ENCODE results near the gene SMAD9.
A peak's percentile ranks its signal among the peaks of the same experiment; 100 is the strongest.

The SMAD9 gene

DNA sequence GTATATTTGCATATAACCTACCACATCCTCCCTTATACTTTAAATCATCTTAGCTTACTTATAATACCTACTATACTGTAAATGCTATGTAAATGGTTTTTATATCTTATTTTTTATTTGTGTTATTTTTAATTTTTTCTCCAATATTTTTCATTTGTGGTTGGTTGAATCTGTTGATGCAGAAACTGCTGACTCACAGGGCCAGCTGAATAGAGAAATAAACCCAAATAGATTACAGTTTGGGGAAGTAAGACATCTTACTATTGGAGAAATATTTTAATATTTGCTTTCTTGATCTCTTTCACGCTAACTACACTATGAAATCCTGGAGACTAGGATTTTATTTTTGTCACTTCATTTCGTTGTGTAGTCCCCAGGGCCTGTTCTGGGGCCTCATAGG, 7.1 kb downstream of the SMAD9 start:
- DNase-seq: no peak

DNA sequence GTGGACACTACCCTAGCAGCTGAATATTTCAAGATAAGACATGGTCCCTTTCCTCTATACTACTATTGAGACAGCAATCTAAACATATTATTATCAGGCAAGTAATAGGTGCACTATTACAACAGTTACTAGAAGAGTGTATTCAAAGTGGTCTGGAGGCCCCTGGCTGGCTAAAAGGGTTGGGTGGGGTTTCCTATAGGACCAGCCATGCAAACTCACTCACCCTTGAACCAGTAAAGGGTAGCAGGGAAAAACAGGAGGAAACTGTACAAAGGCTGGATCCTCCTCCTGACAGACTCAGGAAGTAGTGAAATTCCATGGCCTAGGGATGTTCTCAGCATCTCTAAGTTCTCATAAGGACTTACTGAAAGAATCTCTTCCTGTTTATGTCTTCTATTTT, 7.7 kb downstream of the SMAD9 start:
- no peak for DNase-seq

DNA sequence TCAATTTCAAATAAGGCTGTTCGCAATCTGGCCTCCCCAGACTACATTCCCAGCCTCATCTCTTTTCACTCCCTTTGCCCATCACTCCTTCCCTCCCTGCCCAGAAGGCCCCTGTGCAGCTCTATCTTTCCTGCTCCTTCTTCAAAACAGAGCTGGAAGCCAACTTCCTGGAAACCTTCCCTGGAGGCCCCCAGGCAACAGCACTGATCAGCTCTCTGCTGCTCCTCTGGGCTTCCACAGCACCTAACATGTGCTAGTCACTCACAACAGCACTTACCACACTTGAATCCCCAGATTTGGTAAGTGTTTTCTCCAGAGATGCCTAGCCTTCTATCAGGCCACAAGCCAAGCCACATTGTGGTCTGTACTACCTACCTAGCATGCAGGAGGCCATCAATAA, 9.5 kb downstream of the SMAD9 start:
- DNase-seq: no peak

DNA sequence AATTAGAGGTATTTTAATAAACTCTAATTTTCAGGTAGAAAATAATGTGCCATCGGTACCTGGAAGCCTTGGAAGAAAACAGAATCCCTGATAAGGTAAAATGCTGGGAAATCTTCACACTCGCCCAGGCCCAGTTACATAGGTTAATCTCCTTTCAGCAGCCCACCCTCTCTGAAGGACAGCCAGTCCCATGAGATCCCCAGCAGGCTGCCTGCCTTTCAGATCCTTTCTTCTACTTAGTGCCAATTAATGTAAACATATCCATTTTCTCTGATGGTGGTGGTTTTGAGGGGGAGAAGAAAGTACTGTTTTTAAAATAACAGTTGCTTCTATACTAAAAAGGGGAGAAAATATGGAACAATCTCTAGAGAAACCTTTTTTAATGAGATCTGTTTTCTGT, 12.2 kb downstream of the SMAD9 start:
- no peak for DNase-seq

DNA sequence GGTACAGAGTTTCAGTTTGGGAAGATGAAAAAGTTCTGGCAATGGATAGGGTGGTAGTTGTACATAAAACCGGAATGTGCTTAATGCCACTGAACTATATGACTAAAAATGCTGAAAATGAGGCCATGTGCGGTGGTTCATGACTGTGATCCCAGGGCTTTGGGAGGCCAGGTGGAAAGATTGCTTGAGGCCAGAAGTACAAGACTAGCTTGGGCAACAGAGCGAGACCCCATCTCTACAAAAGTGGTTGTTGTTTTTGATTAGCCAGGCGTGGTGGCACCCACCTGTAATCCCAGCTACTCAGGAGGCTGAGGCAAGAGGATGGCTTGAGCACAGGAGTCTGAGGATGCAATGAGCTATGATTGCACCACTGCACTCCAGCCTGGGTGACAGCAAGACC, 12.8 kb downstream of the SMAD9 start:
- DNase-seq: no peak

DNA sequence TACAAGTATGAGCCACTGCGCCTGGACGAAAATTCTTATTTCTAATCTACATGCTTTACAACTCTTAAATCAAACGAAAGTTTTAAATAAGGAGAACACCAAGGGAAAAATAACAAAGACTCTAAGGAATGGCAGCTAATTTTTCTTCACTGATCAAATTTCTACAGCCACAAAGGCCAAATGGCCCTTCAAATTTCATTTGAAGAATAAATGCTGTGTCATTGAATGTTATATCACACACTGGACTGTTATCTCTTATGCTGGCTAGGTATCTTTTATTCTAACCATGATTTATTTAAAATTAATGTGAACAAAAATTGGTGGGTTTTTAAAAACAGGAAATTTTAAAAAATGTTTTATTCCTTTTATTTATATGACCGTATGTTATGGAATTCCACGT, 14.1 kb downstream of the SMAD9 start:
- DNase-seq: no peak

DNA sequence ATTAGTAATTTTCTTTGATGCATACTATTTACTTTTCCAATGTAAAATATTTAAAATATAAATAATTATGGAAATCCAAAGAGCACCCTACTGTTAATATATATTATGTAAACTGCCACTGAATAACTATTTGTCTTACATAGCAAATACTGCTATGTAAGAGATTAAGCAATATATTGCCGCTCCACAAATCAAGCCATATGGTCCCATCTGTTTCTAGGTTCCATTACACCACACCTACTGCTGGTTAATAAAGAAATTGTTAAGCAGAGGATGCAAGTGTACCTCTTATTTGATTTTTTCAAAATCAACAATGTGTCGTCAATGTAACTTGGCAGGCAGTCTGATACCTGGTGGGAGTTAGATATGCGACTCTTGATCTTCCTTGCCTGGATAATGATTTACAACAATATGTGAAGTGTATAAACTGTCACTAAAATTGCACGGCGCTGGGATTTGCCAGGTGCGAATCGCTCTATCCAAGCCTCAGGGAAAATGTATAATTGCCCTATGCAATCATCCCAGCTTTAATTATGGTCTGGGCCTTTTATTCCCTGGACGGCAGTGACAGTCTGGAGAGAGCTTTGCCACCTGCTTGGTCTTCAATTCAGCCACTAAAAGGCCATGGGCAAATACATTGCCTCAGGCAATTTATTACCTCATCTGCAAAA, 16.0 kb downstream of the SMAD9 start:
- no peak for DNase-seq

DNA sequence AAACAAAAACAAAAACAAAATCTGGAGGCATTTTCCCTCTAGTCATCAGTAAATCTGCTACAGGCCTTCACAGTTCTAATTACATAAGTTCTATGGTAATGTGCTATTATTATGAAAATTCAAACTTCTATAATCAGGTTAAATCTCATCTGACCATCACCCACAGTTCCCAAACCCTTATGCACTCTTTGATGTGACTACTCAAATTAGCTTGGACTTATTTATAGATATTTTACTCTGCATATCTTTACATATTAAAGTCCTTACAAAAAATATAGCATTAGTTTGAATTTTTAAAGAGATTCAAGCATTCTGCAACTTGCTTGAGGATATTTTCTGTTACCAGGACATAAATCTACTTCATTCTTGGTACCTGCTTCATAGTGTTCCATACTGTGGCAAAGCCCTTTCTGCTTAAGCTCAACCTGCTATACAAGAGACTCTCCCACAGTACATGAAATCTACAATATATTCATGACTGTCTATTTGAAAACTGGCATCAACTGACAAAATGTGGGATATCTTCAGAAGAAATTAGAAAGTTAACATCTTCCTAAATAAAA, 22.9 kb downstream of the SMAD9 start:
- no peak for DNase-seq

DNA sequence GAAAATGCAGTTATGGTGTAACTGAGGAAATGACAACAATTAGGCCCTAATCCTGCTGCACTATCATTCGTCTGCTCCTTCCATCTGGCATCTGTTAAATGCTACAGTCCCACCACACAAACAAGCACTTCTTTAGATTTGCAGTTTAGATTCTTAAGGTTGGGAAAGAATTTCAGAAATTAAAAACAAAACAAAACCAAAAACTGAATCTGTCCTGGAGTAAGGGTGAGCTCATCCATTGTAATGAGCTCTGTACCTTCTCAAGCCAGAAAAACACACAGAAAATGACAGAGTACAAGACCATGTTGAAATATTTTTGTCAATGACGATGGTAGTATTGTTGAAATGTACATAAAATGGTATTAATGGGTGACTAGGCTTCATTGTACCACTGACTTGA, 28.3 kb downstream of the SMAD9 start:
- no peak for DNase-seq

DNA sequence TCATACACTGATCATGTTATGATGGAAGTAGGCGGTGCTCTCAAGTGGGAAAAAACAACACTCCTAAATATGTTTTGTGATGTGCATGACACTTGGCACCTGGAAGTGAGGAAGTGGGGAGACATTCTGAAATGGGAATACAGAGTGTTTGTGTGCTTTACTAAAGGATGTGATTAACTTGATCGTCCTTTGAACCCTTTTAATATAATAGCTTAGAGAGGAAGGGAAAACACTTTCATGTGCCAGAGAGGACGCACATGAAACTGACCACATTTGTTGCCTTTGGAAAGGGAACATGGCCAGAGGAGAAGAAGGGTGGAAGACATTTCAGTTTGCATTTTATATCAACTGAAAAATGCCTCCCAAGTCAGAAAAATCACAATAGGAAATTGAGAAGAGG, 31.4 kb downstream of the SMAD9 start:
- DNase-seq: no peak

DNA sequence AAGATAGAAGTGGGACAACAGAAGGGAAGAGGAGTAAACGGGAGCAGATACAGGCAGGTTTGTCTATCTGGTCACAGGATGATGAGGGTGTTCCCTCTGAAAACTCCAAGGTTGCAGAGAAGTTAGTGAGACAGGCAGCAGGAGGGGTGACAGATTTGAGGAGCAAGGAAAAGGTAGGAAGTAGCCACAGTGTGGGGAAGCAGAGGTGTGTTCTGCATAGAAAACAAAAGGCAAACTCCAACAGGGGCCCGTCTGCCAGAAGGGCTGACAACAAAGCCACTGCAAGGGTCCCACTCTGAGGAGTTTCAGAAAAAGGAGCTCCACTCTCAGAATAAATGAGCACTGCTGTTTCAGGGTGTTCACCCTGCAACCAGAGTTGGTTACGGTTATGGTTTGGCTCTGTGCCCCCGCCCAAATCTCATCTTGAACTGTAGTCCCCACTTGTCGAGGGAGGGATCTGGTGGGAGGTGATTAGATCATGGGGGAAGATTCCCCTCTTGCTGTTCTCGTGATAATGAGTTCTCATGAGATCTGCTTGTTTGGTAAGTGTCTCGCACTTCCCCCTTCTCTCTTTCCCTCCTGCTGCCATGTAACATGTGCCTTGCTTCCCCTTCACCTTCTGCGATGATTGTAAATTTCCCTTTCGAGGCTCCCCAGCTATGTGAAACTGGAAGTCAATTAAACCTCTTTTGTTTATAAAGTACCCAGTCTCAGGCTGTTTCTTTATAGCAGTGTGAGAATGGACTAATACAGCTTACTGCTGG, 32.1 kb downstream of the SMAD9 start:
- DNase-seq: no peak

DNA sequence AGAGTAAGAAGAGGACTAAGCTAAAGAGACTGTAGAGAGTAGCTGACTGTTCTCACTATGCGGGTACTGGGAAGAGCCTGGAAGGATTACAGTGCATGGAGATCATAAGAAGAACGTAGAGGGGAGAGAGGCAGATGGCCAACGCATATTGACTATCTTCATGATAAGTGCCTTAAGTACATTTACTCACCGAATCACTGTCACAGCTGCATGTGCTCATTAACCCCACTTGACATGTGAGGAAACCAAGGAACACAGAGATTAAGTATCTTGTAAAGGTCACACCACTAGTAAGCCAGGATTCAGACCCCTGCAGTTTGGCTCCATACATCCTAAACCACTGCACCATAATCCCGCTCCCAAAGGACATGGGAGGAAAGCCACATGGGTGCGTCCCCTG, 34.1 kb downstream of the SMAD9 start:
- DNase-seq: no peak

DNA sequence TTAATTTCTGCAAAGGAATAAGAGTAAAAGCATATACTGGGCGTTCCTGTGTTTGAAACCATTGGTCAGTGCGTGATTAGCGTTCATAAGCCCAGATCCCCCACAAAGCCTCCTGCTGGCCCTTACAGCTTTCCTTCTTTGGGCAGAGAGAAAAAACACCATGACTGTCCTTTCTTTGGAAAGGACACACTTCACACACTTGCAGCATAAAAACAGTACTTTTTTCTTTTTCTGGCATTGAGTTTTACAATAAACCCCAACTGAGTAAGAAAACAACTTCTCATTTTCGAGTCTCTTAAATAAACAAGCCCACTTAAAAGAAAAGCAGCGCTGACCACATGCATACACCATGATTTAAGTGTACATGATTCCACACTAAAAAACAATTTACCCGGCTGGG, 35.8 kb downstream of the SMAD9 start:
- no peak for DNase-seq

DNA sequence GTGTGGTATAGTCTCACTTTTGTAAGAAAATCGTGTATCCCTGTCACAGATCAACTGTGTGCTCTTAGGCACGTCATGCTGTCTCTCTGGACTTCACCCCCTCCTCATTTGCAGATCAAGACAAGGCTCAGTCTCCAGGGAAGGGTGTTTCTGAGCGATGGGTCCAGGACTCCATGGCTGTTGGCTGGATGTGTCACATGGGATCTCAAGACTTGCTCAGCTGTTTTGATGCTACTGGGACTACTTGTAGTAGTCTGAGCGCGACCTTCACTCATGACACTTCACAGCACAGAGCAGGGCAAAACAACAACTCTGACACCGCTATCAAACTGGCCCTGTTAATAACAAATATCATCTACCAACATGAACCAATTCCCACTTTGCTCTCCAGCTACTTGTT, 36.2 kb downstream of the SMAD9 start:
- DNase-seq: no peak

DNA sequence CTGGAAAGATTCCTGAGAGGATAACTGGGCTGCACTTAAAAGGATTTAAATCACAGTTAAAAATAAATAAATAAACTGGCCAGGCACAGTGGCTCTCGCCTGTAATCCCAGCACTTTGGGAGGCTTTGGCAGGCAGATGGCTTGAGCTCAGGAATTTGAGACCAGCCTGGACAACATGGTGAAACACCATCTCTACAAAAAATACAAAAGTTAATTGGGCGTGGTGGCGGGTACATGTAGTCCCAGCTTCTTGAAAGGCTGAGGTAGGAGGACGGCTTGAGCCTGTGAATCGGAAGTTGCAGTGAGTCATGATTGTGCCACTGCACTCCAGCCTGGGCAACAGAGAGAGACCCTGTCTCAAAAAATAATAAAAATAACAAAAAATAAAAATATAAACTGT, 36.6 kb downstream of the SMAD9 start:
- peak in 1 of 58 donors; percentile 11 for DNase-seq

DNA sequence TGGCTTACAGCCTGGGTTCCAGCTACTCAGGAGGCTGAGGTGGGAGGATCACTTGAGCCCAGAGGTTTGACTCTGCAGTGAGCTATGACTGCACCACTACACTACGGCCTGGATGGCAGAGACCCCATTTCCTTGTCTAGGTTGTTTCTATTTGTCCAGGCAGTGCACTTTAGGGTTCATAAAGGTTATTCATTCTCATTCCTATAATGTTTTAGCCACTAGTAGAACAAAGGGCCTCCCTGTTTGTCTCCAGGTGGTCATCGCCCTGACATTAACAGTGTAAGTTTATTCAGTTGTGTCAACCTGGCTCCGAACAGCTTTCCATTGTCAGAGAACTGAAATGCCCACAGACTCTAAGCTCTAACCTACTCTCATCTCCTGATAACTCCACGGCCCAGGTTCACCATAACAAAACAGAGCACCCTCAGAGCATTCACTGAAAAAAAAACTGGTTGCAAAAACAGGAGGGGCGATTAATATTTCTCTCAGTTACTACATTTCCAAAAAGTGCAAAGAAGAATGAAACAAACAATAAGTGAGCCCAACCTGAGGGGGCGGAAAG, 37.1 kb downstream of the SMAD9 start:
- no peak for DNase-seq

DNA sequence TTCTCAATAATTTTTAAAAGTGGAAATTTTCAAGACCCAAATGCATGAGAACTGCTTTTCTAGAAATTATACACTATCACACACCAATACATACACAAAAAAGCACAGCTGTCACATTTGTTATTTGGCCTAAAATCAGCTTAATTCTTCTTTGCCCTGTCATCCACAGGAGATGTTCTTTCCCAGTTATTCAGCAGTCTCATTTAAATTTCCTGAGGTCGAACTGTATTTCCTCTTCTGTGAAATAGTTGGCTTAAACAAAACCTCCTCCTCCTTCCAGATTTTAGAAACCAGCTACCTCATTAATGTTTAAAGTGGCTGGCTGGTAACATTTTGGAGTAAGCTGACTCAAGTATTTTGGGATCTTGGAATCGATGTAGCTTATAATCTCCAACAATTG, 39.1 kb downstream of the SMAD9 start:
- no peak for DNase-seq

DNA sequence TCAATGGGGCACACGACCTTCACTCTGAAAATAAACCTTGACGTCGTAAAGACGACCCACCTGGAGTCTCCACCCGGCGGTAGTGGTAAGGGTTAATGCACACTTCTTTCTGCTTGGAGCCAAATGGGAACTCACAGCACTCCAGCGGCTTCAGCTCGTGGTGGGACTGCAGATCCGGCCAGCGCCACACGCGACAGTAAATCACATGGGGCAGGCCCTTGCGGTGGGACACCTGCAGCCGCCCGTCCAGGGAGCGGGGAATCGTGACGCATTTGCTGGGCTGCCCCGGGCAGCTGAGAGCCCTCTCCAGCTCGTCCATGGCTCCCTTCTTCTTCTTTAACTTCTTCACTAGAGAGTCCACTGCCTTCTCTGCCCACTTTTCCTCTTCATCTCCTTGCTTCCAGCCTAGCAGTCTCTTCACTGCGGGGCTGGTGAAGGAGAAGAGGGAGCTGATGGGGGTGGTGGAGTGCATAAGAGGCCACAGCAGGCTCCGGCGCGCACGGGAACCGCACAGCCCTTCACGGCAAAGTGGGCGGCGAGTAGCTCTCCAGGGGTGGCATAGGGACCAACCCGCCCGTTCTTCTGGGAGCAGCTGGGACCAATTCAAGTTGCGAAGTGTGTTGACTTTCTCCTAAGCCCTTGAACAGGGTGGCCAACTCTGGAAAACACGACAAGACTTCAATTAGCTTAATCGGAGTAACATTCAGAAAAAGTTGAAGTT, 40.7 kb downstream of the SMAD9 start:
- DNase-seq: no peak

DNA sequence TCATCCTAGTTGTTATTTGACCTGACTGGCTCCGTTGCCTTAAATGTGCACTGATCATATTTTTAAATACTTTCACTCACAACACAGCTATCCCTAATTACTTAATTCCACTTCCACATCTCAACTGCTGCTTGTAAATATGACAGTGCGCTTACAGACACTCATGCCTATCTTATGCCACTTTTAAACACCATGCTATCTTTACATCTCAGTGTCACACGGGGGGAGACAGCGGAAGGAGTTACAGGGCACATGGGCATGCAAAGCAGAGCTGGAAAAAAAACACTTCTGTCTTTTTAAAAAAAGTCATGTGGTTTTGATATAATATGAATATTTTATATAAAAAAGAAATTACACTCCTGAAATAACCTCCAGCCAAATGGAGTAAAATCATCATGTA, 44.1 kb downstream of the SMAD9 start:
- no peak for DNase-seq

DNA sequence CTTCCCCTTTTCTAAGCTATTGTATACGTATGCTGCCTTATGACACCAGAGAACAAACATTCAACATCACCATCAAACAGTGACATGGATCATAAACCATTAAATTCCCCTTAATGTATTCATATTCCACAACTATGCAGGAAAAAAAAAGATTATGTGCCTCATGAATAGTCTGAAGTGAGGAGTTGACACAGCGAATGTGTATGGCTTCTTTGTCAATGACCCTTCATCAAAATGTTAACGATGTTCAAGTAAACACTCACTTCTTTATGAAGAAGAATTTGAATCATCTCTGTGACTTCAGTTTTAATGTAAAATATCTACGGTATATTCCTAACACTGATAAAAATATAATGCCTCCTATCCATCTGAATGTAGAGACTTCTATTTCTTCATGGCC, 44.6 kb downstream of the SMAD9 start:
- DNase-seq: no peak

DNA sequence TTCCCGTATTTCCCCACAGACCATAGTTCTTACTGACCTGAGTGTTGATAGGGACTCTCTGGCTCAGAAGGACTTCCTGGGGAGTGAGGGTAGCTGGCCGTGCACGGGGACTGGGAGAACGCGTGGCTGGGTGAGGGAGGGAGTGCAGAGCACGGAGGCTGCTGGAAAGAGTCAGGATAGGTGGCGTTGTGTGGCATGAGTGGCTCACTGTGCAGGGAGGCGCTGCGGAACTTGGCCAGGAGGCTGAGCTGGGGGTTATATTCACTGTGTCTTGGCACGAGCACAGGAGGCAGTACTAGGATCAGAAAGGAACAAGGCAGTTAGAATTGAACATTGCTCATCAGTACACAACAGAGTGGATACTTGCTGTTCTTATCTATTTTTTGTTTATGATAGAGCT, 47.4 kb downstream of the SMAD9 start:
- DNase-seq: peak in 47 of 58 donors; percentile 7 to 80 (median 37)

Measured in anterior cingulate cortex (tissue), 58 donors.